HepG2 (cell line): ENCODE results near the gene TMEM59. TPM values are rescaled to one million over a fixed set of nuclear protein-coding genes. Genes with fewer than 3 reads are reported as not detected.
A peak's percentile ranks its signal among the peaks of the same experiment; 100 is the strongest.

Source experiments
- ELF3 ChIP-seq: IDR thresholded peaks from 2 replicates; pipeline ENCODE4 v1.6.1; 2016; ENCODE audit warnings: missing genetic modification reagents, missing compliant biosample characterization
- GPN1 ChIP-seq: sonication (generic); formaldehyde crosslinking; IDR thresholded peaks from 2 replicates; pipeline ENCODE4 v1.5.1; 2020; ENCODE audit warnings: missing genetic modification reagents, borderline replicate concordance
- GZF1 ChIP-seq: sonication (generic); formaldehyde crosslinking; IDR thresholded peaks from 2 replicates; pipeline ENCODE4 v1.5.1; 2020; ENCODE audit warnings: mild to moderate bottlenecking, missing genetic modification reagents
- KMT2B ChIP-seq: IDR thresholded peaks from 2 replicates; pipeline ENCODE4 v1.6.1; 2016; ENCODE audit warnings: missing genetic modification reagents, missing compliant biosample characterization
- PHF21A ChIP-seq: sonication (generic); formaldehyde crosslinking; IDR thresholded peaks from 2 replicates; pipeline ENCODE4 v1.5.0; 2020; ENCODE audit warnings: mild to moderate bottlenecking, missing genetic modification reagents
- SMAD1 ChIP-seq: sonication (generic); formaldehyde crosslinking; IDR thresholded peaks from 2 replicates; pipeline ENCODE4 v1.4.0; 2020; ENCODE audit warnings: missing genetic modification reagents, low read depth, mild to moderate bottlenecking, borderline replicate concordance
- TCF12 ChIP-seq, 2 experiments: fragments of 450-650 bp in 1 of 2; sonication (generic) in 1 of 2; formaldehyde crosslinking in 1 of 2; IDR thresholded peaks; 2 replicates each; pipeline versions ENCODE4 v1.6.1 to v1.8.0; 2017 to 2022; ENCODE audit warnings: antibody characterized with exemption in 1 of 2, mild to moderate bottlenecking in 1 of 2, missing genetic modification reagents in 1 of 2, moderate library complexity in 1 of 2
- WIZ ChIP-seq: sonication (generic); formaldehyde crosslinking; IDR thresholded peaks from 2 replicates; pipeline ENCODE4 v1.5.1; 2020; ENCODE audit warnings: mild to moderate bottlenecking, missing genetic modification reagents
- ZNF205 ChIP-seq: IDR thresholded peaks from 2 replicates; pipeline ENCODE4 v1.6.1; 2018; ENCODE audit warnings: missing biosample characterization, missing genetic modification reagents
- ZNF232 ChIP-seq: sonication (generic); formaldehyde crosslinking; IDR thresholded peaks from 2 replicates; pipeline ENCODE4 v1.4.0; 2020; ENCODE audit warnings: missing genetic modification reagents, borderline replicate concordance
- ZNF605 ChIP-seq: sonication (generic); formaldehyde crosslinking; IDR thresholded peaks from 2 replicates; pipeline ENCODE4 v1.8.0; 2022; ENCODE audit warnings: mild to moderate bottlenecking, missing genetic modification reagents
- ZNF644 ChIP-seq: IDR thresholded peaks from 2 replicates; pipeline ENCODE4 v1.6.1; 2016; ENCODE audit warnings: low read depth
- polyA plus RNA-seq, 8 experiments: library from polyadenylated mRNA; depleted of rRNA in 3 of 8; stranded (reverse) in 7 of 8; unstranded in 1 of 8; fragments of >200 nt; fragmentation: Illumina TruSeq in 4 of 8; extraction: Trizol in 4 of 8; gene quantifications; 2 replicates each; pipeline versions ENCODE4 v1.2.1 to v1.2.3, GENCODE V29; 2011 to 2016; ENCODE audit warnings: low read depth in 4 of 8, missing spikeins in 1 of 8, mixed read lengths in 1 of 8; ENCODE audit not compliant: insufficient read depth in 1 of 8
- total RNA-seq, 5 experiments: library from RNA; depleted of rRNA; stranded (reverse); fragments of >200 nt; fragmentation: Illumina TruSeq; extraction: Trizol; gene quantifications; 2 replicates each; pipeline ENCODE4 v1.2.3, GENCODE V29; 2016; ENCODE audit warnings: low read depth in 1 of 5
- TF ChIP-seq, protein P1 (sequence below): sonication (generic); formaldehyde crosslinking; IDR thresholded peaks from 2 replicates; pipeline ENCODE4 v1.5.0; 2020; ENCODE audit warnings: mild to moderate bottlenecking, missing genetic modification reagents, moderate library complexity
- TF ChIP-seq, protein P2 (sequence below): sonication (generic); formaldehyde crosslinking; IDR thresholded peaks from 2 replicates; pipeline ENCODE4 v1.5.1; 2020; ENCODE audit warnings: mild to moderate bottlenecking, missing genetic modification reagents, borderline replicate concordance
- TF ChIP-seq, protein P3 (sequence below): sonication (generic); formaldehyde crosslinking; IDR thresholded peaks from 2 replicates; pipeline ENCODE4 v1.4.0; 2020; ENCODE audit warnings: missing genetic modification reagents
- TF ChIP-seq, protein P4 (sequence below): sonication (generic); formaldehyde crosslinking; IDR thresholded peaks from 2 replicates; pipeline ENCODE4 v1.5.0; 2020; ENCODE audit warnings: mild to moderate bottlenecking, missing genetic modification reagents

The TMEM59 gene
- total and polyA plus RNA-seq, 2 of the 13 experiments (the other 11 are each of a cell fraction or from before 2014, with no cell fraction given), result 147 to 363 TPM

GRCh38 chr1:53992085-53992874 lies 60.7 kb downstream of the TMEM59 start (continued):
- TF ChIP-seq GPN1 (CRISPR knock-in tag), result no peak
- TF ChIP-seq GZF1, result no peak
- TF ChIP-seq ZNF205, result 0 out of 2 replicates have a peak, but pooled peaks have one; percentile 24
- TF ChIP-seq PHF21A (CRISPR knock-in tag), result no peak
- TF ChIP-seq TCF12 (IDR thresholded peaks at IDR 0.05), result no peak
- no peak for TF ChIP-seq TCF12 (CRISPR knock-in tag; IDR thresholded peaks at IDR 0.05)
- TF ChIP-seq ELF3 (CRISPR knock-in tag), result 0 out of 2 replicates have a peak, but pooled peaks have one; percentile 16
- TF ChIP-seq, protein P1, sequence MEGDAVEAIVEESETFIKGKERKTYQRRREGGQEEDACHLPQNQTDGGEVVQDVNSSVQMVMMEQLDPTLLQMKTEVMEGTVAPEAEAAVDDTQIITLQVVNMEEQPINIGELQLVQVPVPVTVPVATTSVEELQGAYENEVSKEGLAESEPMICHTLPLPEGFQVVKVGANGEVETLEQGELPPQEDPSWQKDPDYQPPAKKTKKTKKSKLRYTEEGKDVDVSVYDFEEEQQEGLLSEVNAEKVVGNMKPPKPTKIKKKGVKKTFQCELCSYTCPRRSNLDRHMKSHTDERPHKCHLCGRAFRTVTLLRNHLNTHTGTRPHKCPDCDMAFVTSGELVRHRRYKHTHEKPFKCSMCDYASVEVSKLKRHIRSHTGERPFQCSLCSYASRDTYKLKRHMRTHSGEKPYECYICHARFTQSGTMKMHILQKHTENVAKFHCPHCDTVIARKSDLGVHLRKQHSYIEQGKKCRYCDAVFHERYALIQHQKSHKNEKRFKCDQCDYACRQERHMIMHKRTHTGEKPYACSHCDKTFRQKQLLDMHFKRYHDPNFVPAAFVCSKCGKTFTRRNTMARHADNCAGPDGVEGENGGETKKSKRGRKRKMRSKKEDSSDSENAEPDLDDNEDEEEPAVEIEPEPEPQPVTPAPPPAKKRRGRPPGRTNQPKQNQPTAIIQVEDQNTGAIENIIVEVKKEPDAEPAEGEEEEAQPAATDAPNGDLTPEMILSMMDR (CRISPR knock-in tag), result peak; percentile 93
- TF ChIP-seq WIZ, result no peak
- no peak for TF ChIP-seq ZNF232 (CRISPR knock-in tag)
- TF ChIP-seq, protein P2, sequence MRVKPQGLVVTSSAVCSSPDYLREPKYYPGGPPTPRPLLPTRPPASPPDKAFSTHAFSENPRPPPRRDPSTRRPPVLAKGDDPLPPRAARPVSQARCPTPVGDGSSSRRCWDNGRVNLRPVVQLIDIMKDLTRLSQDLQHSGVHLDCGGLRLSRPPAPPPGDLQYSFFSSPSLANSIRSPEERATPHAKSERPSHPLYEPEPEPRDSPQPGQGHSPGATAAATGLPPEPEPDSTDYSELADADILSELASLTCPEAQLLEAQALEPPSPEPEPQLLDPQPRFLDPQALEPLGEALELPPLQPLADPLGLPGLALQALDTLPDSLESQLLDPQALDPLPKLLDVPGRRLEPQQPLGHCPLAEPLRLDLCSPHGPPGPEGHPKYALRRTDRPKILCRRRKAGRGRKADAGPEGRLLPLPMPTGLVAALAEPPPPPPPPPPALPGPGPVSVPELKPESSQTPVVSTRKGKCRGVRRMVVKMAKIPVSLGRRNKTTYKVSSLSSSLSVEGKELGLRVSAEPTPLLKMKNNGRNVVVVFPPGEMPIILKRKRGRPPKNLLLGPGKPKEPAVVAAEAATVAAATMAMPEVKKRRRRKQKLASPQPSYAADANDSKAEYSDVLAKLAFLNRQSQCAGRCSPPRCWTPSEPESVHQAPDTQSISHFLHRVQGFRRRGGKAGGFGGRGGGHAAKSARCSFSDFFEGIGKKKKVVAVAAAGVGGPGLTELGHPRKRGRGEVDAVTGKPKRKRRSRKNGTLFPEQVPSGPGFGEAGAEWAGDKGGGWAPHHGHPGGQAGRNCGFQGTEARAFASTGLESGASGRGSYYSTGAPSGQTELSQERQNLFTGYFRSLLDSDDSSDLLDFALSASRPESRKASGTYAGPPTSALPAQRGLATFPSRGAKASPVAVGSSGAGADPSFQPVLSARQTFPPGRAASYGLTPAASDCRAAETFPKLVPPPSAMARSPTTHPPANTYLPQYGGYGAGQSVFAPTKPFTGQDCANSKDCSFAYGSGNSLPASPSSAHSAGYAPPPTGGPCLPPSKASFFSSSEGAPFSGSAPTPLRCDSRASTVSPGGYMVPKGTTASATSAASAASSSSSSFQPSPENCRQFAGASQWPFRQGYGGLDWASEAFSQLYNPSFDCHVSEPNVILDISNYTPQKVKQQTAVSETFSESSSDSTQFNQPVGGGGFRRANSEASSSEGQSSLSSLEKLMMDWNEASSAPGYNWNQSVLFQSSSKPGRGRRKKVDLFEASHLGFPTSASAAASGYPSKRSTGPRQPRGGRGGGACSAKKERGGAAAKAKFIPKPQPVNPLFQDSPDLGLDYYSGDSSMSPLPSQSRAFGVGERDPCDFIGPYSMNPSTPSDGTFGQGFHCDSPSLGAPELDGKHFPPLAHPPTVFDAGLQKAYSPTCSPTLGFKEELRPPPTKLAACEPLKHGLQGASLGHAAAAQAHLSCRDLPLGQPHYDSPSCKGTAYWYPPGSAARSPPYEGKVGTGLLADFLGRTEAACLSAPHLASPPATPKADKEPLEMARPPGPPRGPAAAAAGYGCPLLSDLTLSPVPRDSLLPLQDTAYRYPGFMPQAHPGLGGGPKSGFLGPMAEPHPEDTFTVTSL, result no peak
- 0 out of 2 replicates have a peak, but pooled peaks have one; percentile 23 for TF ChIP-seq KMT2B (CRISPR knock-in tag)
- TF ChIP-seq, protein P3, sequence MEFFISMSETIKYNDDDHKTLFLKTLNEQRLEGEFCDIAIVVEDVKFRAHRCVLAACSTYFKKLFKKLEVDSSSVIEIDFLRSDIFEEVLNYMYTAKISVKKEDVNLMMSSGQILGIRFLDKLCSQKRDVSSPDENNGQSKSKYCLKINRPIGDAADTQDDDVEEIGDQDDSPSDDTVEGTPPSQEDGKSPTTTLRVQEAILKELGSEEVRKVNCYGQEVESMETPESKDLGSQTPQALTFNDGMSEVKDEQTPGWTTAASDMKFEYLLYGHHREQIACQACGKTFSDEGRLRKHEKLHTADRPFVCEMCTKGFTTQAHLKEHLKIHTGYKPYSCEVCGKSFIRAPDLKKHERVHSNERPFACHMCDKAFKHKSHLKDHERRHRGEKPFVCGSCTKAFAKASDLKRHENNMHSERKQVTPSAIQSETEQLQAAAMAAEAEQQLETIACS (CRISPR knock-in tag), result no peak
- peak; percentile 75; the same call in 1 of the 2 replicates for TF ChIP-seq SMAD1 (CRISPR knock-in tag)
- TF ChIP-seq ZNF644 (CRISPR knock-in tag), result no peak
- TF ChIP-seq, protein P4, sequence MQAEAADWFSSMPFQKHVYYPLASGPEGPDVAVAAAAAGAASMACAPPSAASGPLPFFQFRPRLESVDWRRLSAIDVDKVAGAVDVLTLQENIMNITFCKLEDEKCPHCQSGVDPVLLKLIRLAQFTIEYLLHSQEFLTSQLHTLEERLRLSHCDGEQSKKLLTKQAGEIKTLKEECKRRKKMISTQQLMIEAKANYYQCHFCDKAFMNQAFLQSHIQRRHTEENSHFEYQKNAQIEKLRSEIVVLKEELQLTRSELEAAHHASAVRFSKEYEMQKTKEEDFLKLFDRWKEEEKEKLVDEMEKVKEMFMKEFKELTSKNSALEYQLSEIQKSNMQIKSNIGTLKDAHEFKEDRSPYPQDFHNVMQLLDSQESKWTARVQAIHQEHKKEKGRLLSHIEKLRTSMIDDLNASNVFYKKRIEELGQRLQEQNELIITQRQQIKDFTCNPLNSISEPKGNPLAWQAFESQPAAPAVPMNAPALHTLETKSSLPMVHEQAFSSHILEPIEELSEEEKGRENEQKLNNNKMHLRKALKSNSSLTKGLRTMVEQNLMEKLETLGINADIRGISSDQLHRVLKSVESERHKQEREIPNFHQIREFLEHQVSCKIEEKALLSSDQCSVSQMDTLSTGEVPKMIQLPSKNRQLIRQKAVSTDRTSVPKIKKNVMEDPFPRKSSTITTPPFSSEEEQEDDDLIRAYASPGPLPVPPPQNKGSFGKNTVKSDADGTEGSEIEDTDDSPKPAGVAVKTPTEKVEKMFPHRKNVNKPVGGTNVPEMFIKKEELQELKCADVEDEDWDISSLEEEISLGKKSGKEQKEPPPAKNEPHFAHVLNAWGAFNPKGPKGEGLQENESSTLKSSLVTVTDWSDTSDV, result no peak
- TF ChIP-seq ZNF605 (CRISPR knock-in tag), result no peak
